Lung (tissue), 12 donors: Measurements from ENCODE around the gene ZNF595. TPM values are rescaled to one million over a fixed set of nuclear protein-coding genes. Genes with fewer than 3 reads are reported as not detected.
"Not testable (repeated sequence)": the region's sequence is repeated elsewhere in the genome, so short reads cannot be mapped to it uniquely, and the experiment has no call there.

Source experiments
- ATAC-seq: fragments of 200-7000 bp; cut with Tn5 transposase; one replicate; pipeline ENCODE4 v1.9.1; 2020; ENCODE audit warnings: moderate number of reproducible peaks; ENCODE audit not compliant: insufficient read depth, low FRiP score
- DNase-seq, 3 donors: peaks; one replicate each; pipeline ENCODE4 v3.0.0-alpha.2; 2013 to 2017
- H3K27ac ChIP-seq, 2 donors: one replicate each; pipeline ENCODE4 v1.5.1; 2013; ENCODE audit warnings: mild to moderate bottlenecking in 2 of 2, moderate library complexity in 2 of 2, control low read depth in 1 of 2, inconsistent platforms in 1 of 2, low read depth in 1 of 2, low read length in 1 of 2
- H3K27me3 ChIP-seq, 3 donors: one replicate each; pipeline ENCODE4 v1.5.1; 2013; ENCODE audit warnings: low read length in 2 of 3; ENCODE audit not compliant: control insufficient read depth in 3 of 3, insufficient read depth in 3 of 3
- H3K36me3 ChIP-seq, 4 donors: one replicate each; pipeline ENCODE4 v1.5.1; 2013; ENCODE audit warnings: low read length in 4 of 4, mild to moderate bottlenecking in 1 of 4, moderate library complexity in 1 of 4; ENCODE audit not compliant: control insufficient read depth in 4 of 4, insufficient read depth in 4 of 4
- H3K4me1 ChIP-seq, 5 donors: one replicate each; pipeline ENCODE4 v1.5.1; 2013; ENCODE audit warnings: low read length in 5 of 5, mild to moderate bottlenecking in 2 of 5, moderate library complexity in 1 of 5; ENCODE audit not compliant: control insufficient read depth in 5 of 5, insufficient read depth in 5 of 5
- H3K4me3 ChIP-seq: one replicate; pipeline ENCODE4 v1.5.1; 2013; ENCODE audit warnings: mild to moderate bottlenecking, control low read depth, moderate library complexity
- H3K9ac ChIP-seq, 2 donors: one replicate each; pipeline ENCODE4 v1.5.1; 2013; ENCODE audit warnings: low read length in 2 of 2, control low read depth in 1 of 2; ENCODE audit not compliant: insufficient read depth in 1 of 2
- H3K9me3 ChIP-seq, 4 donors: one replicate each; pipeline ENCODE4 v1.5.1; 2013; ENCODE audit warnings: low read length in 3 of 4, mild to moderate bottlenecking in 1 of 4, moderate library complexity in 1 of 4; ENCODE audit not compliant: control insufficient read depth in 4 of 4, insufficient read depth in 3 of 4
- WGBS, 2 donors: extraction: QIAGEN DNeasy Blood & Tissue Kit; methylation state at CpG; one replicate each; pipeline ENCODE4 v1.1.7; 2013; 5-methylcytosine and 5-hydroxymethylcytosine counted together
- polyA plus RNA-seq, 2 donors: library from polyadenylated mRNA; stranded (reverse); fragments of 200-250 nt; gene quantifications; one replicate each; pipeline ENCODE4 v1.2.1, GENCODE V29; 2013
- total RNA-seq, 2 donors: library from RNA; depleted of rRNA in 1 of 2; stranded (reverse); fragments of >200 nt in 1 of 2; gene quantifications; one replicate each; pipeline ENCODE4 v1.2.1, GENCODE V29; 2014 to 2021
- TF ChIP-seq, protein P1 (sequence below): IDR thresholded peaks from 2 replicates; pipeline ENCODE4 v1.5.1; 2012; ENCODE audit warnings: mild to moderate bottlenecking; ENCODE audit errors: control extremely low read depth, extremely low read depth
- donor health status: control.
- donor health status: control.
- donor health status: Bipolar disorder and iron deficiency.
- donor health status: healthy.
- donor health status: DM: yes; HTN: yes; CAD: no.

ZNF595 gene
- total and polyA plus RNA-seq, 4 donors, result 2.7 to 46.1 (median 10.6) TPM

DNA sequence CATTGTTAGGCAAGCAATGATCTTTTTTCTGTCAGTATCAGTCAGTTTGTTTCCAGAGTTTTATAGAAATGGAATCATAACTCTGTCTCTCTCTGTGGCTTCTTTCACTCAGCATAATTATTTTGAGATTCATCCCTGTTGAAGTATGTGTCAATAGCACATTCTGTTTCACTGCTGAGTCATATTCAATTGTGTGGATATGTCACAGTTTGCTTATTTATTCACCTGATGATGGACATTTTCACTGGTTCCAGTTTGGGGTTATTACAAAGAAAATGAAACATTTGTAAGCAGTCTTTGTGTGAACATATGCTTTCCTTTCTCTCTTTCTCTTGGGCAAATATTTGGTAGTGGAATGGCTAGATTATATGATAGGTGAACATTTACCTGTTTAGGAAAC lies 61.0 kb downstream of the ZNF595 start:
- Histone ChIP-seq H3K9ac (no peak overlapping the region), H3K27ac (no peak overlapping the region), H3K4me3 (no peak overlapping the region), H3K4me1 (no peaks in the 10 kb centered on the region), H3K36me3 (no peaks in the 10 kb centered on the region), H3K9me3 (peaks cover 0 to 35% (median 0%) of the 10 kb centered on the region in 4 donors), H3K27me3 (peaks cover 6 to 15% (median 9%) of the 10 kb centered on the region in 3 donors)
- no peak for ATAC-seq
- TF ChIP-seq, protein P1, sequence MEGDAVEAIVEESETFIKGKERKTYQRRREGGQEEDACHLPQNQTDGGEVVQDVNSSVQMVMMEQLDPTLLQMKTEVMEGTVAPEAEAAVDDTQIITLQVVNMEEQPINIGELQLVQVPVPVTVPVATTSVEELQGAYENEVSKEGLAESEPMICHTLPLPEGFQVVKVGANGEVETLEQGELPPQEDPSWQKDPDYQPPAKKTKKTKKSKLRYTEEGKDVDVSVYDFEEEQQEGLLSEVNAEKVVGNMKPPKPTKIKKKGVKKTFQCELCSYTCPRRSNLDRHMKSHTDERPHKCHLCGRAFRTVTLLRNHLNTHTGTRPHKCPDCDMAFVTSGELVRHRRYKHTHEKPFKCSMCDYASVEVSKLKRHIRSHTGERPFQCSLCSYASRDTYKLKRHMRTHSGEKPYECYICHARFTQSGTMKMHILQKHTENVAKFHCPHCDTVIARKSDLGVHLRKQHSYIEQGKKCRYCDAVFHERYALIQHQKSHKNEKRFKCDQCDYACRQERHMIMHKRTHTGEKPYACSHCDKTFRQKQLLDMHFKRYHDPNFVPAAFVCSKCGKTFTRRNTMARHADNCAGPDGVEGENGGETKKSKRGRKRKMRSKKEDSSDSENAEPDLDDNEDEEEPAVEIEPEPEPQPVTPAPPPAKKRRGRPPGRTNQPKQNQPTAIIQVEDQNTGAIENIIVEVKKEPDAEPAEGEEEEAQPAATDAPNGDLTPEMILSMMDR, result no peak
- no peak for DNase-seq

DNA sequence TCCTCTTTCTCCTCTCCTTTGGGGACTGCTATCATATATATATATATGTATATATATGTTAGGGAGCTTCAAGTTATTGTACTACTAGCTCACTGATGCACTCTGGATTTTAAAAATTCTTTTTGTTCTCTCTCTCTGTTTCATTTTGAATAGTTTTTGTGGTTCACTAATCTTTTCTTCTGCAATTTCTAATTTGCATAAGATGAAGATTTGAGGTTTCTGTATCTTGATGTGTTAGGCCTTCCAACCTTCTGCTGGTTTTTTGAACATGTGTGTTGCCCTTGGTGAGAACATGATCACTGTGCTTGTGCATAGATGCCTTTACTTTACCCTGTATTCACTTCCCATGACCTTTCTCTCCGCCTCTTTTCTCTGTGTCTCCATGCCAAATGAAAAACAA lies 63.4 kb downstream of the ZNF595 start:
- no peak overlapping the region for H3K4me3 ChIP-seq
- ATAC-seq (no peak), DNase-seq (no peak)
- H3K4me1 ChIP-seq, result no peaks in the 10 kb centered on the region
- H3K27me3 ChIP-seq, result peaks cover 0 to 2% (median 0%) of the 10 kb centered on the region in 3 donors
- peaks cover 0 to 17% (median 0%) of the 10 kb centered on the region in 4 donors for H3K9me3 ChIP-seq
- H3K27ac ChIP-seq, result no peak overlapping the region
- TF ChIP-seq, protein P1, result no peak
- H3K36me3 ChIP-seq, result no peaks in the 10 kb centered on the region
- H3K9ac ChIP-seq, result no peak overlapping the region
- 94 to 96% methylated on average over 1 of the region's 1 CpG for WGBS, 2 donors

DNA sequence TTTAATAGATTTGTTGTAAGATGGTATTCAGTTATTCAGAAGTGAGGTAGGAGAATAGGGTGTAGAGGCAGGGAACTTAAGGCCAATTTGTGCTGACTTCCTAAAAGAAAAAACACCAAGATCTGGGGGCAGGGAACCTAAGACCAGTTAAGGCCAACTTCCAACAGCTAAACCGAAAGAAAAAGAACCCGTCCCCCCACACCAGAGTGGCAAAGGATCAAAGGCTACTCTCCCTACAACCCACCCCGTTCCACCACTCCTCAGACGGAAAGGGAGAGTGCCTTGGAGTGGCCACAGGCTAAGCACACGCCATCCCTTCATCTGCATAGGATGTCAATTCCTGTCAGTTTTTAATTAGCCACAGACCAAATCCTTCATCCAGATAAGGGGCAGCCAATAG lies 67.5 kb downstream of the ZNF595 start:
- Histone ChIP-seq H3K9me3 (peaks cover 0 to 7% (median 0%) of the 10 kb centered on the region in 4 donors), H3K27me3 (no peaks in the 10 kb centered on the region), H3K4me3 (no peak overlapping the region), H3K36me3 (peaks cover 0 to 2% (median 0%) of the 10 kb centered on the region in 4 donors), H3K9ac (no peak overlapping the region), H3K27ac (no peak overlapping the region), H3K4me1 (peaks cover 0 to 5% (median 0%) of the 10 kb centered on the region in 5 donors)
- 59 to 62% methylated on average over 5 of the region's 5 CpGs for WGBS, 2 donors
- TF ChIP-seq, protein P1, result no peak
- DNase-seq, result no peak
- ATAC-seq, result no peak

DNA sequence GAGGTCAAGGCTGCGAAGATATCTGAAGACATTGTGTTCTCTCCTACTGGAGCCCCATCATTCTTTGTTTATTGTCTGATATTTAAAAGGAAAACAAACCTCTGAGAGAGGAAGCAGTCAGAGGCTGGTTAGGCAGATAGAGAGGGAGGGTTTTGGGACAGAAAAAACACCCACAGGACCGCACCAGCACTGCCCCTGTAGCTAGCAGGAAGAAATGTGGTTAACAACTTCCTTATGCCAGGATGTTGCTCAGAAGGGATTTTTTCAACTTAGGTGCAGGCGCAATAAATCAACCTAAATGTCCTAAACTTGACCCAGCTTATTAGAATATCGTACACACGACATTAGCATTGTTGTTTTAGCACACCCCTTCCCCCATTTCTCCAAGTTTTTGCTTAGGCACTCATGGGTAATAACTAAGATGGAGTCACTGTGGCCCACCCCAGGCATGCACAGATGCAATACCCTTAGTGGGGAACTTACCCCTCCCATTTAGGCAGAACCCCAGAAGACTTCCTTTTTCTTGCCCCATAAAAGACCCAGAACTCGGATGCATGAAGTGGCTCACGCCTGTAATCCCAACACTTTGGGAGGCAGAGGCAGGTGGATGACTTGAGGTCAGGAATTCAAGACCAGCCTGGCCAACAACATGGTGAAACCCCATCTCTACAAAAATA lies 68.4 kb downstream of the ZNF595 start:
- peaks cover 0 to 7% (median 0%) of the 10 kb centered on the region in 4 donors for H3K9me3 ChIP-seq
- TF ChIP-seq, protein P1, result no peak
- DNase-seq (no peak), ATAC-seq (no peak)
- 32 to 50% methylated on average over 7 of the region's 7 CpGs for WGBS, 2 donors
- H3K27me3 ChIP-seq, result no peaks in the 10 kb centered on the region
- H3K4me1 ChIP-seq, result peaks cover 0 to 8% (median 2%) of the 10 kb centered on the region in 5 donors
- no peak overlapping the region for H3K9ac ChIP-seq
- H3K27ac ChIP-seq, result no peak overlapping the region
- no peak overlapping the region for H3K4me3 ChIP-seq
- H3K36me3 ChIP-seq, result peaks cover 0 to 6% (median 2%) of the 10 kb centered on the region in 4 donors

DNA sequence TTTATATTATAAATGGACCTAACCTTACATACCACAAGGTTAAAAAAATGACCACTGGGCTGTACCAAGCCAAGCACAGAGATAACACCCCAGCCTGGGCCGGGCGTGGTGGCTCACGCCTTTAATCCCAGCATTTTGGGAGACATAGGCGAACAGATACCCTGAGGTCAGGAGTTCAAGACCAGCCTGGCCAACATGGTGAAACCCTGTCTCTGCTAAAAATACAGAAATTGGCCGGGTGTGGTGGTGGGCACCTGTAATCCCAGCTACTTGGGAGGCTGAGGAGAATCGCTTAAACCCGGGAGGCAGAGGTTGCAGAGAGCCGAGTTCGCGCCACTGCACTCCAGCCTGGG lies 70.8 kb downstream of the ZNF595 start:
- 45 to 49% methylated on average over 10 of the region's 10 CpGs for WGBS, 2 donors

More for the DNA sequence above, 70.8 kb downstream of the ZNF595 start:
- not testable (repeated sequence) for H3K9me3 ChIP-seq, DNase-seq, ATAC-seq, H3K4me1 ChIP-seq, H3K27me3 ChIP-seq
- peaks cover 0 to 29% (median 3%) of the 10 kb centered on the region in 4 donors for H3K36me3 ChIP-seq
- H3K9ac ChIP-seq, result peak overlapping the region; percentile 31 to 95
- peak overlapping the region in 1 of 2 donors; percentile 96 for H3K27ac ChIP-seq
- H3K4me3 ChIP-seq, result peak overlapping the region; percentile 10
